GM19035 (cell line): ENCODE results near the gene PTGFR.

Experiments
- ATAC-seq: cut with Tn5 transposase; IDR thresholded peaks from one replicate; pipeline ENCODE4 v1.9.1; 2021; ENCODE audit not compliant: unreplicated experiment

Gene PTGFR

DNA sequence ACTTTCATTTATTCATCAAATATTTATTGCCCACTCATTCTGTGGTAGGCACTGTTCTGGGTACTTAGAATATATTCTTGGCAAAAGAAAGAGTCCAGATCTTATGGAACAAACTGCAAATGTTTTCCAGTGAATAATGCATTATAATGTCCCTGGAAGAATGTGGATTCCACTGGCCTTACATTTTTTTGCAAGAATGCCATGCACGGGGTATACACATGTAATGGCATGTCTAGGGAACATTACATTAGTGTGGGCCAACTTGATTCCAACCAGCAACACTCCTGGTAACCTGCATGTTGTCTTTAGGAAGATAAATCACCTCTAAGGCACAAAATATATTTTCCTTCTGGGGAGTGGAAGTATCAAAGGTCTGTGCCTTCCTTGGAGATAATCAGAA lies 96.4 kb downstream of the PTGFR start:
- no peak for ATAC-seq
